Hippocampal formation (tissue), 2 donors: ENCODE measurements around the gene DCP1A.
A peak's percentile ranks its signal among the peaks of the same experiment; 100 is the strongest.
"Not testable (repeated sequence)": the region's sequence is repeated elsewhere in the genome, so short reads cannot be mapped to it uniquely, and the experiment has no call there.

Experiments
- DNase-seq, 2 donors: peaks; one replicate each; lab custom pipeline; 2025; lab: John Stamatoyannopoulos, UW

DCP1A gene

GRCh38 chr3:53264718-53265117 is 82.6 kb downstream of the DCP1A start:
- no peak for DNase-seq

DNA sequence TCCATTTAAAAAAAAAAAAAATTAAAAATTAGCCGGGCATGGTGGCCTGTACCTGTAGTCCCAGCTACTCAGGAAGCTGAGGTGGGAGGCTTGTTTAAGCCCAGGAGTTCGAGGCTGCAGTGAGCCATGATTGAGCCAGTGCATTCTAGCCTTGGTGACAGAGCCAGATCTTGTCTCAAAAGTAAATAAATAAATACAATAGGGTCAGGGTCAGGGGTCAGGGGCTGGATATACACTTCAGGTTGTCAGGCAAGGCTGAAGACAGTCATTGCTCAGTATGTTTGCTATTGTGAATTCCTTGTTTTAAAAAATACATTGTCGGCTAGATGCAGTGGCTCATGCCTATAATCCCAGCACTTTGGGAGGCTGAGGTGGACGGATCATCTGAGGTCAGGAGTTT is 83.4 kb downstream of the DCP1A start:
- DNase-seq: no peak

DNA sequence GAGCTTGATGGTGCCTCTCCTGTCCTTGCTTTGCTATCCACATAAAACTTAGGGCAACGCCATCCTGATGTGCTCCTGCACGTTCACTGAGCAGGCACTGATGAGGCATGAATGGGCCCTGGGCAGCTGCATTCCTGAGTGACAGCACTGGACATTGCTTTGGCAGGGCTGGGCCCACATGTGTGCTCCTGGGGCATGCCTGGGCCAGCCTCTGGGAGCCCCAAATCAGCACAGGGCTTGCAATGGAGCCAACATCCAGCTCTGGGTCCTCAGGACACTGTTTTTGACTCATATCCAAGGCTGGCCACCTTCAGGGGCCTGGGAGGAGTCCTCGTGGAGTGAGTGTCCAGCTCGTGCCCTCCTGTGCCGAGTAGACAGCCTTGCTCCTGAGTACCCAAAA is 85.6 kb downstream of the DCP1A start:
- no peak for DNase-seq

DNA sequence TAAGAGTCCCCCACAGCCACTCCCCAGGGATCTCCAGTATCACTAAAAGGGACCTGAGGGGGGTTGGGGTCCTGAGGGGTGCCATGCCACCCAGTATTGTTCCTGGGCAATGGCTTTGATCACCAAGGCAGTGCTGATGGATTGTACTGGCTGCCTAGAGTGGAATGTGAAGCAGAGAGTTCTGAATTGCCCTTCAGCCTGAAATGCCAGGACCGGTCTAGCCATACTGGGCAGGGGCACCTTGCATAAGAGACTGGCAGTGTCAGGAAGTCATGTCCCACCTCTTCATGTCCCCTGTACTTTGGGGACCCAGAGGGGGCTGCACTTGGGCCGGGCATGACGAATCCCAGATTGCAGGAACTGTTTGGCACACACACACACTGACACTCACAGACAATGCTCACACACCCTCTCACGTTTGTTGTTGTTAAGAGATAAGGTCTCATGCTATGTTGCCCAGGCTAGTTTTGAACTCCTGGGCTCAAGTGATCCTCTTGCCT is 87.0 kb downstream of the DCP1A start:
- DNase-seq: no peak

DNA sequence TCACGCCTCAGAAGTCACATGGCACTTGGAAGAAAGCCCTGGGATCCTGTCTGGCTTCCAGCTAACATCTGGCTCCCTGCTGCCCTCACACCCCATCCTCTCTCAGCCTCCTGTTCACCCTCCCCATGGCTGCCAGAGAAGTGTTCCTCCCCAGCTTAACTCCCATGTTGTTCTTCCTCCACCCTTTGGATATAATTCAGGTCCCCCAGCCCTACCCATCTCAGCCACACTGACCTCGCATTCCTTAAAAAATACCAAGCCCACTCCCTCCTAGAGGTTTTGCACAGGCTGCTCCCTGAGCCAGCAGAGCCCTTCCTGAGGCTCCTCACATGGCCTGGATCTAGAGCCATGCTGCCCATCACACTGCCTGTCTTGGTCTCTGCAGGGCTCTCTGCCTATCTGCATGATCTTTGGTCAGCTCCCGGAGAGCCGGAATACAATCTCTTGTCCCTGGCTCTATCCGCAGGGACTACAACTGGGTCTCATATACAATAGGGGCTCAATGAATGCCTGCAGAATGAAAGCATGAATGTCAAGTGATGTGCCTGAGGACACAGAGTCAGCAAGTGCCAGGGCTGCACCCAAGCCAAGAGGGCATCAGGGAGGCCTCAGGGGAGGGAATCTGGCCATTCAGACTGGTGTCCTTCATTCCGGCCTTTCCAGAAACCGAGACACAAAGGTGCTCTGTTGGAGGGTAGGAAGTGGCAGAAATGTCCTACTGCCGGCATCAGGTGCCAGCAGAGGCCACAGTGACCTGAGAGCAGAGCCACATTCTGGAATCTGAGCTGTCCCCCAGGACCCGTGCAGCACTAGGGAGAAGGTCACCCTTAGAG is 87.7 kb downstream of the DCP1A start:
- DNase-seq: peak in 1 of 2 donors; percentile 32

DNA sequence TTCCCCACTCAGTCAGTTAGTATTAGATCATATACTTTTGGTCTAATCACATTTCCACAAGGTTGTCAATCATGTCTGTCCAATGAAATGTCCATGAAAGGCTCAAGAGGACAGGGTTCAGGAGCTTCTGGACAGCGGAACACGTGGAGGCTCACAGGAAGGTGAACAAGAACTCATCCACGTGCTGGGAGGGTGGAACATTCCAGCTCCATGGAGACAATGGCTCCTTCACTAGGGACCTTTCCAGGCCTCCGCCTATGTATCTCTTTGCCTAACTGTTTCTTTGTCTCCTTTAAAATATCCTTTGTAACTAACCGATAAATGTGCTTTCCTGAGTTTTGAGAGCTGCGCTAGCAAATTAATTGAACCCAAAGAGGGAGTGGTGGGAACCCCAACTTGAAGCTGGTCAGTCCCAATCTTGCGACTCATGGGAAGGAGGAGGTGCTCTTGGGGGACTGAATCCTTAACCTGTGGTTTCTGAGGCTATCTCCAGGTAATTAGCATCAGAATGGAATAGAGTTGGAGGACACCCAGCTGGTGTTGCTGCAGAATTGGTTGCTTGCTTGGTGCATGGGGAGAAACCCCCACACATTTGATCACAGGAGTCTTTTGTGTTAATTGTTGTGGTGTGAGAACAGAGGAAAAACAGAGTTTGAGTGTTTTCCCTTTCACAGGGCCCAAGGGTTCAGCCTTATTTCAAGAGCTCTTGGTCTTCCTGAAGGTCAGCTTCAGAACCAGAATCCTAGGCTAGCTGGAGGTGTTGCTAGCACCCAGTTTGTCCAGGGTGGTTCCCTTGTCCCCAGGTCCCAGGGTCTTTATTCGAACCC is 88.5 kb downstream of the DCP1A start:
- peak; percentile 29 to 36 for DNase-seq

DNA sequence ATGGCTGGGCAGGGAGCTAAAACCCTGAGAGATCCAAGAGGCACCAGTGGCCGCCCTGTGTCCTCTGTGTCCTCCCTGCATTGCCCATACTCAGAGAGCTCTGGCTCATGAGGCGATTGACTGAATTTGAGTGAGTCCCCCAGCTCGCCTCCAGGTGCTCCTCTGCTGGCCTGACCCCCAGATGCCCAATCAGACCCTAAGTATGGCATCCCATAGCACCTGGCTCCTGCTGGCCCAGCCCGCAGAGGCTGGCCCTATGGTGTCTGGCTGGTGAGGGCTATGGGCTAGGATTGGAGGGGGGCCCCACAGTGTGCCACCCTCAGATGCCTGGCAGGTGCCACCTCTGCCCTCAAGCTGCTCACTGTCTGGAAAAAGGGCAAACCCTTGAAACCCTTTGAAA is 89.9 kb downstream of the DCP1A start:
- DNase-seq: no peak

GRCh38 chr3:53256704-53257055 is 90.7 kb downstream of the DCP1A start:
- DNase-seq: no peak

DNA sequence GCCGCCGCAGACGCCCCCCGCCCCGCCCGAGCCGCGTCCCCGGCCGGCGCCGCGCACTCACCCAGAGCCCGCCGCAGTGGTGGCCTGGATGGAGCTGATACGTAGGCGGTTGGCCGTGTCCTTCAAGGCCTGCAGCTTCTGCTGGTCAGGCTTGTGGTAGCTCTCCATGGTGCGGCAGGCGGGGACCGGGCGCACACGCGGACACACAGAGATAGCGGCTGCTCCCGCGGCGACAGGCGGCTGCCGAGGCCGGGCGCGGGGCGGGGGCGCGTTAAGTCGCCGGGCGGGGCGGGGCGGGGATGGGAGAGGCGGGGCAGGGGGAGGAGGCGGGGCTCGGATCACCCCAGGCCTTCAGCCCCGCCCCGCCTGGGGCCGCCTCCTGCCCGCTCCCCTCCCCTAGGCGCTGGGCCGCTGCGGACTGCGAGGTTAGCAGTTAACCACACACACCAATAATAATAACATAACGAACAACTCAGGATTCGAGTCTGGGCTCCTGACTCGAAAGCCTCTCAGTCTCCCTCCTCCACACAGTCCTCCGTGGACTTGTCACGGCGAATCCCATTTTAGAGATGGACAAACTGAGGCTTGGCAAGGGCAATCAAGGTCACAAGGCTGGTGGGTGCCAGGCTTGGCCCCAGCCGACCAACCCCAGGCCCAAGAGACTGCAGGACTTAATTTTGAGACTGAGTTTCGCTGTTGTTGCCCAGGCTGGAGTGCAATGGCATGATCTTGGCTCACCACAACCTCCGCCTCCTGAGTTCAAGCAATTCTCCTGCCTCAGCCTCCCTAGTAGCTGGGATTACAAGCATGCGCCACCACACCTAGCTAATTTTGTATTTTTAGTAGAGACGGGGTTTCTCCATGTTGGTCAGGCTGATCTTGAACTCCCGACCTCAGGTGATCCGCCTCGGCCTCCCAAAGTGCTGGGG is 91.3 kb downstream of the DCP1A start, which contains the start of gene TKT:
Gene TKT, minus strand, starts transcription at position 248 of the 929 bp plus-strand sequence. Its CDS starts 80 bp downstream, at position 168.
- peak; percentile 80 to 87 for DNase-seq

DNA sequence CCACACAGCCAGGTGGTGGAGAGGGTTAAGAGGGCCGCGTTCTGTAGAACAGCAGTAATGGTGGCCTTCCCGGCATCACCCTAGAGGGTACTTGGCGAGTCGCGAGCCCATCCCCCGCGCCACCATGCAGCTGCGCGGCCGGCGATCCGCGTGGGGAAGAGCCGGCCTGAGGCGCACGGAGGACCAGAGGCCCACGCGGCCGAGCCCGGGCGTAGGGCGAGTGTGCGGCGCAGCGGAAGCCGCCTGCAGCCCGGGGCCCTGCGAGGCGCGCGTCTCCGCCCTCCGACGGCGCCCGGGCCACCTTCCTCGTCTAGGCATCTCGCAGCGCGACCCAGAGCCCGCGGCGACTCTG is 91.9 kb downstream of the DCP1A start:
- peak; percentile 27 to 33 for DNase-seq

GRCh38 chr3:53254509-53255422 is 92.6 kb downstream of the DCP1A start:
- peak in 1 of 2 donors; percentile 27 for DNase-seq

DNA sequence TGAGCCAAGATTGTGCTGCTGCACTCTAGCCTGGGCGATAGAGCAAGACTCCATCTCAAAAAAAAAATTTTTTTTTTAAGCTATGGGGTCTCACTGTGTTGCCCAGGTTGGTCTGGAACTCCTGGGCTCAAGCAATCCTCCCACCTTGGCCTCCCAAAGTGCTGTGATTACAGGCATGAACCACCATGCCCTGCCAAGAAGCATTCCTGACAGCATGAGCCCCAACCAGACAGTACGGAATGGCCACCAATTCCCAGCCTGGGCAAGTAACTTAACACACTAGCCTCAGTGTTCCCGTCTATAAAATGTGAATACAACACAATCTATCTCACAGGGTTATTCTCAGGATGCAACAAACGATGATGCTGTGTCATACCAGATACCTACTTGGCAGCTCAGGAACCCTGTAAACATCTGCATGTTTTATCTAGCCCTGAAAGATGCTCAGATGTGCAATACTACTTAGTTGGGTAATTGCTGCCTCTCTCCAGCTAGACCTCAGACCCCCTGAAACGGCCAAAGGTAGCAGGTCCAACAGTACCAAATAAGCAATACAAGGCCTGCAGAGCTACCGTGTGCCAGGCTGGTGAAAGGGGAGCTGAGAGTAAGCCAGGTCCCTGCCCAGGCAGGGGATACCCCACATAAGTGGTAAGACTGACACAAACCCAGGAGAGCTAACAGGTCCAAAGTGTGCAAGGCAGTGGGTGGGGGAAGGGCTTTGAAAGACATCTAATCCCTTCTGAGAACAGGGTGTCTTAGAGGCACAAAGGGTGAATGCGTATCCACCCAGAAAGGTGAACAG is 93.4 kb downstream of the DCP1A start:
- DNase-seq: no peak

DNA sequence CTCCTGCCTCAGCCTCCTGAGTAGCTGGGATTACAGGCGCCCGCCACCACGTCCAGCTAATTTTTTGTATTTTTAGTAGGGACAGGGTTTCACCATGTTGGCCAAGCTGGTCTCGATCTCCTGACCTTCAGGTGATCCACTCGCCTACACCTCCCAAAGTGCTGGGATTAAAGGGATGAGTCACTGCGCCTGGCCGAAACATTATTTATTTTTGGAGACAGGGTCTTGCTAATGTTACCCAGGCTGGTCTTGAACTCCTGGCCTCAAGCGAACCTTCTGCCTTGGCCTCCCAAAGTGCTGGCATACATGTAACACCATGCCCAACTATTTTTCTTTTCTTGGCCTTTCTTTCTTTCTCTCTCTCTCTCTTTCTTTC is 94.4 kb downstream of the DCP1A start:
- not testable (repeated sequence) for DNase-seq

- no peak for DNase-seq
These were observed 95.0 kb downstream of the DCP1A start for GRCh38 chr3:53252096-53252946.

DNA sequence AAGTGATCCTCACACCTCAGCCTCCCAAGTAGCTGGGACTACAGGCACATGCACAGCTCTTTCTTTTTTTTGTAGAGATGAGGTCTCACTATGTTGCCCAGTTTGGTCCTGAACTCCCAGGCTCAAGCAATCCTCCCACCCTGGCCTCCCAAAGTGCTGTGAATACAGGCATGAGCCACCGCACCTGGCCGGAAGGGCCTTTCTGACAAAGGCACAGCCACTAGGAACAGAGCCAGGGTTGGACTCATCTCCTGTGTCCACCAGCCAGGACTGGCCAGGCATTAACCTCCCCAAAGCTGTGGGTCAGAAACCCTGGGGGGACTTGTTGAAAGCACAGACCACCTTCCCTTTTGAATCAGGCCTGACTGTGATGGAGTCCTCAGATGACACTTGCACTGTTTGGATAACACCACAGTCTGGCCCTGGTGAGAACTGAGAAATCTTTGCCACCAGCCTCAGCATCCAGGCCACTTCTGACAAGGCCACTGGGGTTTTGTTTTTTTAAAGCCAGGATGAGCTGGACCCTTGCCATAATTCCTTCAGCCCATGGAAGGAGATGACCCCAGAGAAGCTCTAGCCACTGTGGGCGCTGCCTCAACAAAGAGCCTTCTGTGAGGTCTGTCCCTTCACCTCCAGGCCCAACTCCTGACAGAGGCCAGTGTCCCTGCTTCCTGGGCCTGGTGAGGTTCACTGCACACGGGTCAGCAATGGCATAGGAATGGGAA is 96.3 kb downstream of the DCP1A start:
- no peak for DNase-seq

- no peak for DNase-seq
These were observed 96.9 kb downstream of the DCP1A start for GRCh38 chr3:53250453-53250852.

DNA sequence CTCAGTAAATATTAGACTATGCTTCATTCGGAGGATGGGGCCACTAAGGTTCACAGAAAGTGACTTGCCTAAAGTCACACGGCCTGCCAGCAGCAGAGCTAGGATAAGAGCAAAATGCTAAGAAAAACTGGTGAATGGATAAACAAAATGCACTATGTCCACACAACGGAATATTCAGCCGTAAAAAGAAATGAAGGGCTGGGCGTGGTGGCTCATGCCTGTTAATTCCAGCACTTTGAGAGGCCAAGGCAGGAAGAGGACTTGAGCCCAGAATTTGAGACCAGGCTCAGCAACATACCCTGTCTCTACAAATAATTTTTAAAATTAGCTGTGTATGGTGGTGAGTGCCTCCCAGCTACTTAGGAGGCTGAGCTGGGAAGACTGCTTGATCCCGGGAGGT is 99.2 kb downstream of the DCP1A start:
- DNase-seq: no peak

DNA sequence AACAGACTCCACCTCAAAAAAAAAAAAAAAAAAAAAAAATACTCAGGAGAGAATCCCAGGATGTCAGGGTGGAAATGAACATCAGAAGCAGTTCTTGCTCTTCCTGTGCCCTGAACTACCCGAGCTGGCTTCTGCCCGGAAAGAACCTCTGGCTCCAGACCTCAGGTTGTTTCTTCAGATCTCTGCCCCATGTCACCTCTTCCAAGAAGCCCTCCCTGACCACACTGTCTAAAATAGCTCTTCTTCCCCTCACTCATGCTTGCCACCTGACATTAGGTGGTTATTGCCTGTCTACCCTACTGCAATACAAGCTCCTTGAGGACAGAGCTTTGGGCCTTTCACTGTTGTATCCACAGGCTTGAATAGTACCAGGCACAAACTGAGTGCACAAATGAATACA is 99.7 kb downstream of the DCP1A start:
- no peak for DNase-seq
